HG02798 (cell line): ENCODE data around the gene ALDH3A2.

Experiments used
- ATAC-seq: cut with Tn5 transposase; IDR thresholded peaks from one replicate; pipeline ENCODE4 v1.9.1; 2021; ENCODE audit warnings: mild to moderate bottlenecking; ENCODE audit not compliant: unreplicated experiment, poor library complexity

Gene ALDH3A2

GRCh38 chr17:19648475-19649273 lies at the start of gene ALDH3A2:
Gene ALDH3A2 (plus strand): TSS chr17:19648751. CDS start chr17:19648972, 221 bp downstream.
- ATAC-seq: peak; percentile 94

- no peak for ATAC-seq
Measured at GRCh38 chr17:19610311-19610710, 38.2 kb upstream of the ALDH3A2 start.

- ATAC-seq: no peak
Measured at GRCh38 chr17:19610879-19611278, 37.7 kb upstream of the ALDH3A2 start.

- ATAC-seq: no peak
Measured at GRCh38 chr17:19613979-19614378, 34.6 kb upstream of the ALDH3A2 start.

GRCh38 chr17:19614900-19615299 lies 33.7 kb upstream of the ALDH3A2 start:
- ATAC-seq: no peak

- ATAC-seq: no peak
Measured at GRCh38 chr17:19618015-19618414, 30.5 kb upstream of the ALDH3A2 start.

- ATAC-seq: no peak
Measured at GRCh38 chr17:19619705-19620325, 28.7 kb upstream of the ALDH3A2 start.

- ATAC-seq: no peak
Measured at GRCh38 chr17:19621697-19622096, 26.9 kb upstream of the ALDH3A2 start.

- no peak for ATAC-seq
Measured at GRCh38 chr17:19626079-19626478, 22.5 kb upstream of the ALDH3A2 start.

GRCh38 chr17:19629449-19629848 lies 19.1 kb upstream of the ALDH3A2 start:
- no peak for ATAC-seq

GRCh38 chr17:19630035-19630434 lies 18.5 kb upstream of the ALDH3A2 start:
- ATAC-seq: no peak

- no peak for ATAC-seq
Measured at GRCh38 chr17:19630661-19631060, 17.9 kb upstream of the ALDH3A2 start.

- ATAC-seq: no peak
Measured at GRCh38 chr17:19631905-19632304, 16.6 kb upstream of the ALDH3A2 start.

- no peak for ATAC-seq
Measured at GRCh38 chr17:19641687-19642372, 6.7 kb upstream of the ALDH3A2 start.

- no peak for ATAC-seq
Measured at GRCh38 chr17:19642373-19642893, 6.1 kb upstream of the ALDH3A2 start.

GRCh38 chr17:19644493-19645210 lies 3.9 kb upstream of the ALDH3A2 start:
- no peak for ATAC-seq

GRCh38 chr17:19645734-19646201 lies 2.8 kb upstream of the ALDH3A2 start:
- ATAC-seq: no peak

- no peak for ATAC-seq
Measured at GRCh38 chr17:19646788-19647696, 1.5 kb upstream of the ALDH3A2 start.
